K562 (cell line): ENCODE data around the gene DPAGT1. TPM values are rescaled to one million over a fixed set of nuclear protein-coding genes. Genes with fewer than 3 reads are reported as not detected.

Experiments
- CEBPG ChIP-seq, 3 experiments: fragments of 200-800 bp in 1 of 3; sonication (Bioruptor generic) in 1 of 3; sonication (generic) in 1 of 3; formaldehyde crosslinking in 1 of 3; IDR thresholded peaks in 2 of 3; conservative IDR thresholded peaks in 1 of 3; 2 replicates each; pipeline versions ENCODE4 v1.6.1 to v1.8.0; 2016 to 2022; ENCODE audit warnings: missing compliant biosample characterization in 2 of 3, missing genetic modification characterization in 2 of 3, mild to moderate bottlenecking in 1 of 3, missing genetic modification reagents in 1 of 3
- CHD1 ChIP-seq: fragments of 200-600 bp; sonication (generic); IDR thresholded peaks from one replicate; pipeline ENCODE4 v1.6.1; 2012; ENCODE audit warnings: mild to moderate bottlenecking, moderate library complexity, low read length, inconsistent platforms
- CUX1 ChIP-seq: fragments of 200-800 bp; sonication (Bioruptor generic); IDR thresholded peaks from 2 replicates; pipeline ENCODE4 v1.6.1; 2016; ENCODE audit warnings: missing genetic modification characterization, missing compliant biosample characterization
- ESRRA ChIP-seq: fragments of 450-650 bp; IDR thresholded peaks from 2 replicates; pipeline ENCODE4 v1.6.1; 2014; ENCODE audit warnings: low read depth, mild to moderate bottlenecking, moderate library complexity, borderline replicate concordance
- FOXM1 ChIP-seq, 2 experiments: fragments of 450-650 bp in 1 of 2; sonication (generic) in 1 of 2; formaldehyde crosslinking in 1 of 2; IDR thresholded peaks; 2 replicates each; pipeline versions ENCODE4 v1.6.1 to v1.9.0; 2017 to 2022; ENCODE audit warnings: low read depth in 2 of 2, mild to moderate bottlenecking in 2 of 2, missing genetic modification reagents in 1 of 2, moderate library complexity in 1 of 2
- HMGN3 ChIP-seq: IDR thresholded peaks from 2 replicates; pipeline ENCODE4 v1.6.1; 2011; ENCODE audit warnings: borderline replicate concordance, low read depth, mild to moderate bottlenecking, mixed read lengths, low read length; ENCODE audit not compliant: insufficient read length; ENCODE audit errors: extremely low read depth
- HNRNPL ChIP-seq: fragments of 200-400 bp; formaldehyde crosslinking; IDR thresholded peaks from 2 replicates; pipeline ENCODE4 v1.6.1; 2017; ENCODE audit warnings: low read depth, mild to moderate bottlenecking, low read length
- HOXB6 ChIP-seq: fragments of 250-450 bp; sonication (Bioruptor Pico); IDR thresholded peaks from 2 replicates; pipeline ENCODE4 v1.5.1; 2022; ENCODE audit warnings: mild to moderate bottlenecking, borderline replicate concordance
- MECOM ChIP-seq: fragments of 250-450 bp; sonication (Bioruptor Pico); IDR thresholded peaks from 2 replicates; pipeline ENCODE4 v1.8.0; 2022; ENCODE audit warnings: inconsistent platforms
- MTA1 ChIP-seq: fragments of 450-650 bp; IDR thresholded peaks from 2 replicates; pipeline ENCODE4 v1.6.1; 2017; ENCODE audit warnings: borderline replicate concordance
- POLR2B ChIP-seq: fragments of 450-650 bp; IDR thresholded peaks from 2 replicates; pipeline ENCODE4 v1.6.1; 2018; ENCODE audit warnings: low read depth; ENCODE audit not compliant: partially characterized antibody
- SAFB ChIP-seq: fragments of 200-400 bp; formaldehyde crosslinking; IDR thresholded peaks from 2 replicates; pipeline ENCODE4 v1.6.1; 2017; ENCODE audit warnings: low read depth, low read length, borderline replicate concordance
- SMARCA5 ChIP-seq: fragments of 450-650 bp; IDR thresholded peaks from 2 replicates; pipeline ENCODE4 v1.6.1; 2016
- SNRNP70 ChIP-seq: fragments of 200-400 bp; formaldehyde crosslinking; optimal IDR thresholded peaks from 2 replicates; pipeline ENCODE3; 2017; ENCODE audit warnings: low read depth, low read length
- TOE1 ChIP-seq, 2 experiments: fragments of 450-650 bp in 1 of 2; sonication (generic) in 1 of 2; formaldehyde crosslinking in 1 of 2; IDR thresholded peaks; 2 replicates each; pipeline versions ENCODE4 v1.7.1 to v1.8.0; 2016 to 2022; ENCODE audit warnings: borderline replicate concordance in 2 of 2, mild to moderate bottlenecking in 2 of 2, antibody characterized with exemption in 1 of 2, inconsistent platforms in 1 of 2, low read depth in 1 of 2, missing genetic modification reagents in 1 of 2, moderate library complexity in 1 of 2
- ZBTB5 ChIP-seq: fragments of 450-650 bp; IDR thresholded peaks from 2 replicates; pipeline ENCODE4 v1.6.1; 2017; ENCODE audit warnings: antibody characterized with exemption
- ZNF584 ChIP-seq: fragments of 200-800 bp; sonication (Bioruptor generic); IDR thresholded peaks from 2 replicates; pipeline ENCODE4 v1.6.1; 2016; ENCODE audit warnings: low read depth, mild to moderate bottlenecking, missing genetic modification characterization, missing compliant biosample characterization
- polyA plus RNA-seq, 8 experiments: library from polyadenylated mRNA; depleted of rRNA in 4 of 8; stranded (reverse) in 5 of 8; unstranded in 3 of 8; fragments of >200 nt; fragmentation: Nextera tagmentation in 2 of 8; fragmentation: Illumina TruSeq in 1 of 8; extraction: Ambion mirVana in 2 of 8; extraction: Trizol in 1 of 8; gene quantifications; 2 replicates each; pipeline versions ENCODE4 v1.2.1 to v1.2.3, GENCODE V29; 2011 to 2014; ENCODE audit warnings: inconsistent platforms in 1 of 8, missing spikeins in 1 of 8
- total RNA-seq, 7 experiments: library from RNA; depleted of rRNA in 6 of 7; stranded (reverse); fragments of >200 nt in 6 of 7; fragmentation: Illumina TruSeq in 2 of 7; extraction: Trizol in 2 of 7; gene quantifications; 2 replicates each; pipeline versions ENCODE4 v1.2.1 to v1.2.3, GENCODE V29; 2011 to 2021; ENCODE audit warnings: low replicate concordance in 1 of 7

The DPAGT1 gene
- total and polyA plus RNA-seq, 9 of the 15 experiments (the other 6 are each of a cell fraction or from before 2014, with no cell fraction given) = 29.9 to 135 (median 85.0) TPM

DNA sequence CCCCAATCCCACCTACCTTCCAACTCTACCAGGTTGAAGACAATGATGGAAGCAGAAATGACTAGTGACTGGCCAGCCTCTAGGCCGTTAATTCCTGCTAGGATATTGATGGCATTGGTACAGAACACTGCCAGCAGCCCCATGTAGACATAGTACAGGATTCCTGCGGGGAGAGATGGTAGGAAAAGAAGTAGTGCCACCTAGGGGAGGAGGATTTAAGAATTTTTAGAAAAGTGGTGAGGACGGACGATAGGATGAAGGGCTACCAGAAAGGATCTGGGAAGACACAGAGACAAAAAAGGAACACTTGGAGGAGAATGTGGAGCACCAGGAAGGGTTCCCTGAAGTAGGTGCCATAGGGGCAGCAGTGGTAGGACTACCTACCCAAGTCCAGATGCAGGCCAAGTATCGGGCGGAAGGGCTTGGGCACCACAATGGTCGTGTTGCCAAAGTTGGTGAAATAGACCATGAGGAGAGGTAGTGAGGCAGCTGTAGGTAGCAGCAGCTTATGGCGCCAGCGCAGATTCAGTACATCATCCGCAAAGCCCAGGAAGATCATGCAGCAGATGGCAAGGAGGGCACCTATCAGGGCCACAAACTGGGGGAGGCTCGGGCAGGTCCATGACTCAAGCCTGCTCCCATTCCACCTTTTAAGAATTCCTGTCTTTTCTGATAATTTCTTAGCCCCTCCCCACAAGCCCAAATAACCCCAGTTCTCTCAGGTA, 1.2 kb downstream of the DPAGT1 start (continued):
- no peak for TF ChIP-seq POLR2B
- no peak for TF ChIP-seq SNRNP70
- no peak for TF ChIP-seq HMGN3
- no peak for TF ChIP-seq CUX1 (CRISPR knock-in tag)
- no peak for TF ChIP-seq FOXM1 (IDR thresholded peaks at IDR 0.05; ENCODE audit: low read depth)
- TF ChIP-seq FOXM1 (CRISPR knock-in tag; IDR thresholded peaks at IDR 0.05; ENCODE audit: low read depth) = no peak
- no peak for TF ChIP-seq CHD1
- TF ChIP-seq ESRRA = no peak
- TF ChIP-seq HNRNPL = no peak
- TF ChIP-seq CEBPG (CRISPR knock-in tag; IDR thresholded peaks at IDR 0.05) = no peak
- no peak for TF ChIP-seq CEBPG (tag; conservative IDR thresholded peaks at IDR 0.05 in 1 of 2, IDR thresholded peaks at IDR 0.05 in 1 of 2)
- TF ChIP-seq HOXB6 = no peak
- TF ChIP-seq ZBTB5 = no peak
- TF ChIP-seq ZNF584 = no peak
- TF ChIP-seq SAFB = no peak
- no peak for TF ChIP-seq SMARCA5
- TF ChIP-seq MTA1 = peak; percentile 47; the same call in 1 of the 2 replicates
- TF ChIP-seq TOE1 (IDR thresholded peaks at IDR 0.05; ENCODE audit: borderline replicate concordance) = 0 out of 2 replicates have a peak, but pooled peaks have one; percentile 21
- TF ChIP-seq TOE1 (CRISPR knock-in tag; IDR thresholded peaks at IDR 0.05; ENCODE audit: borderline replicate concordance, low read depth) = no peak
- no peak for TF ChIP-seq MECOM (CRISPR knock-in tag)
